Frontal cortex (tissue), 4 donors: Measurements from ENCODE around the gene PHACTR3. TPM values are rescaled to one million over a fixed set of nuclear protein-coding genes. Genes with fewer than 3 reads are reported as not detected.

Experiments used
- DNase-seq, 2 donors: peaks; one replicate each; pipeline ENCODE4 v3.0.0; 2012; ENCODE audit warnings: low spot score in 2 of 2
- FAIRE-seq: peaks from 2 replicates; lab custom pipeline; 2012; peaks lifted over from hg19 to GRCh38; lab: Jason Lieb, UNC
- total RNA-seq: library from RNA; depleted of rRNA; stranded (reverse); fragments of >200 nt; gene quantifications from one replicate; pipeline ENCODE4 v1.2.3, GENCODE V29; 2014
- donor health status: control.
- donor health status: control.
- donor health status: control.

Gene PHACTR3
- total RNA-seq, 1 donor from 2014 or later, result 40.8 TPM

- no peak for FAIRE-seq
- no peak for DNase-seq
These were observed 31.8 kb upstream of the PHACTR3 start for GRCh38 chr20:59572515-59572914.

DNA sequence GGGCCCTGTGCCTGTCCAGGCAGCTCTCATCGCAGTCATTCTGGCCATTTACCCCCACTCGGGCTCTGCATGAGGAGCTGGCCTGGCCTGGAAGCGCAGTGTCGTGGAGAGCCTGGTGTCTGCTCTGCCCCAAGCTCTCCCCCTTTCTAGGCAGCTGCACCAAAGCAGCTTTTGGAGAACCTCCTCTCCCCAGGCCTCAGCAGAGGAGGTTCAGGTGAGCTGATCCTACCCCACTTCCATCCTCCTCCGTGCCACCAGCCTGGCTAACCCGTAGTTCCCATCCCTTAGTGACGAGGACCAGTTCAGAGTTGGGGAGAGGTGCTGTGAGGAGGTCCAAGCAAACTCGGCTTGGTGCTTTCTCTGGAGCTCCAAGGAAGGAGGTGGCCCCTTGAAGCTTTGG is 30.5 kb upstream of the PHACTR3 start:
- FAIRE-seq, result no peak
- no peak for DNase-seq

GRCh38 chr20:59574308-59574707 is 30.0 kb upstream of the PHACTR3 start:
- DNase-seq (no peak), FAIRE-seq (no peak)

DNA sequence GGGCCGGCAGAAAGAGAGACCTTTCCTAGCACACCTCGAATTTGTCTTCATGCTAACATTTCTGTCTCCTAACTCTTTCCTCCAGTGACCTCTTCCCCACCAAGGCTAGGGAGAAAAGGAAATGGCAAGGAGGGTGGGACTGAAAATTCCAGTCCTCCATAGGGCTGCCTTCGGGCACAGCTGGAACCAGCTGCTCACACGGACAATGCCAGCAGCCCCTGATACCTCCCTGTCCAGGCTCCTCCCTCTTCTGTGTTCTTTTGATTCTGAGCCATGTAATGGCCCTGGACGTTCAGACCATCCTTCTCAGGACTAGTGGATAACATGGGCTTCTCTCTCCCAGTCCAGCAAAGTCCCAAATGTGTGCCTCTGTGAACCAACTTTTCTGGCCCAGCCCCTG is 29.1 kb upstream of the PHACTR3 start:
- FAIRE-seq, result no peak
- DNase-seq, result no peak

DNA sequence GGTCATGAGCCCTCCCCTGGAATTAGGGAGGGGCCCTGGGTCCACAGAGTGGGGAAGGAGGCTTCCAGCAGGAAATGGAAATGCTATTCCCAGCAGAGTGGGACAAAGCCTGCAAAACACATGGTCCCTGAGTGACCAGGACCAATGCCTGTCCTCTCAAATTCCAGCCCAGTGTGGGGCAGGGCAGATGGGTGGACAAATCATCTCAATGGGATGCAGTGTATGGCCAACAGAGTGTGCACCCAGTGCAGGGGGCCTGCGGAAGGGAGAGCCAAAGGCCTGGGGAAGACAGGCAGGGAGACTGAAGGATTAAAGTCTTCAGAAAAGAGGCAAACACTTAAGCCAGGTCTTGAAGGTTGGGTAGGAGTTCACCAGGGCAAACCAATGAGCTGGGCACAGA is 28.7 kb upstream of the PHACTR3 start:
- no peak for DNase-seq
- FAIRE-seq, result no peak

DNA sequence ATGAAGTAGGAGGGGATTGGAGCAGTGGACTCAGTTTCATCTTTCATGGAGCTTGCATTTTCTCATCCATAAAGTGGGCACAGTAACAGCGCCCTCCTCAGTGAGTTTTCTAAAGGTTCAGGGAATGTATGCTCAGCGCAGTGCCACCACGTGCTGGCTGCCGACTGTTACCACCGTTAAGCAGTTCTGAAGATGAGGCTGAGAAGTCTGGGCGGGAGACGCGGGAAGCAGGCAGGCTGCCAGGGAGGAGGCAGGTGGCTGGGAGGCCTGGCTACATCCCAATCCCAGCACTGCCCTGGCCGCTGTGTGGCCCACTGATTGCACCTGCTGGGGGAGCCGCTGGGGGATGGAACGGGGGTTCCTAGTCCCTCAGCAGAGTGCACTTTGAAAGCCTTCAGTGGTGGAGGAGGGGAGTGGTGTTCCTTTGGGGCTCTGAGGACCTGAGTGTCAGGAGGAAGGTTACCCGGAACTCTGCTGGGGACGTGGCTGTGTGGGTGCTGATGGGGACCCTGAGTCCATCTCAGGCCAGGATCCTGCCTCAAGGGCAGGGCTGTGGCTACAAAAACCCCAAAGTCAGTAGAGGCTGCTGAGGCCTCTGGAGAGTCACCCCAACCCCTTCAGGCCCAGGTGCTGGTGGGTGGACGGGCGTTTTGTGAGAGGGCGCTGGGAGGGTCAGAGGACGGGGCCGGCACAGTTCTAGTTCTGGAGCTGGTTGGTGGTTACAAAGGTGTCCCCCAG is 28.0 kb upstream of the PHACTR3 start:
- DNase-seq (peak in 1 of 2 donors; percentile 45), FAIRE-seq (no peak)

DNA sequence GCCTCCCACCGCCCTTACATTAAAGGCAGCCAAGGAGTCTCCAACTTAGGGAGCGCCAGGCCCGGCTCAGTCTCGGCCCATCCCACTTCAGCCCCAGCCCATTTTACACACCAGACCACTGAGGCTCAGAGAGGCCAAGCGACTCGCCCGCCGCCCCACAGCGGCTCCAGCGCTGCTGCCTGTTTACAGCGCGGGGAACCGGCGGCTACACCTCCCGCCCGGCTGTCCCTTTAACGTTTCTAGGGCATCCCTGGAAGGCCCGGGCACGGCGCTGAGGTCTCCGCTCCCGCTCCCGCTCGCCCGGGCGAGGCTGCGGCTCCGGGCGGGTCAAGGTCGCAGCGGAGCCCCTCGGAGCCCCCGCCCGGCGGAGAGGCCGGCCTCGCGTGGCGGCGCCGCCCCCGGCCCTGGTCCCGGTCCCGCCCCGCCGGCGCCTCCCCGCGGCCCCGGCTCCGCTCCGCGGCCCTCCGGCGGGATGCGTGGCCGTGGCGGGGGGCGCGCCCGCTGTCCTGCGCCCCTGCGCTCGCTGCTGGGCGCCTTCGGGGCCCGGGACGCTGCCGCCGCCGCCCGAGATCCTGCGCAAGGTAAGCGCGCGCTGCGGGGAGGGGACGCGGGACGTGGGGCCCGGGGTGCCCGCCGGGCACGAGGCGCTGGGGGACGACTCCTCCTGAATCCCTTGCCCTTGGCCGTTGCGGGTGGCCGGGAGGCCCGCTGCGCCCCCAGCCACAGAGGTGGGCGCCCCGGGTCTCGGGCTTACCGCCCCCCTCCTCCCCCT is 27.1 kb upstream of the PHACTR3 start:
- FAIRE-seq (no peak), DNase-seq (peak in 1 of 2 donors; percentile 65)

DNA sequence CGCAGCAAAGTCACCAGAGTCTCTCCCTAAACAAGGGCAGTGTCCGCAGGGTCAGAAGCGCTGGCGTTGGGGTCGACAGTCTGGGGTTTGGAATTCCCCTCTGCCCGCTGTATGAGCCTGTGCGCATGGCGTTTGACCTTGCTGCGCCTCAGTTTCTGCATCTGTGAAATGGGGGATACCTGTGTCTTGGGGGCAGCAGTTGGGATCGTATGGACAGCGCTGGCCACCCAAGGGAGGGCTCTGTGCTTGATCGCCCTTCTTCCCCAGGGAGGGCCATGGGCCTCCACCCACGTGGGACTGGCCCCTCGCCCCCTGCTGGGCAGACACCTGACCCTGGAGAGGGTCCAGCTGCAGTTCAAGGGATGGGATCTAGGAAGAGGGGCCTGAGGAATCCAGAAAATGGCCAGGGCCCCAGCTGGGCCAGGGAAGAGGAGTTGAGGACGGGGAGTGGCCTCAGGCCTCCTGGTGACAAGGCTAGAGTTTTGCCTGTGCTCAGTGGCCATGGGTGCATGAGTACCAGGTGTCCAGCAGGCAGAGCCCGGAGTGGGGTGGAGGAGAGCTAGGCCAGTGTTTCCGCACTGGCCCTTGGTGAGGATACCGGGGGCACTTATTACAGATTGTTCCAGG is 26.4 kb upstream of the PHACTR3 start:
- no peak for FAIRE-seq
- DNase-seq, result no peak

DNA sequence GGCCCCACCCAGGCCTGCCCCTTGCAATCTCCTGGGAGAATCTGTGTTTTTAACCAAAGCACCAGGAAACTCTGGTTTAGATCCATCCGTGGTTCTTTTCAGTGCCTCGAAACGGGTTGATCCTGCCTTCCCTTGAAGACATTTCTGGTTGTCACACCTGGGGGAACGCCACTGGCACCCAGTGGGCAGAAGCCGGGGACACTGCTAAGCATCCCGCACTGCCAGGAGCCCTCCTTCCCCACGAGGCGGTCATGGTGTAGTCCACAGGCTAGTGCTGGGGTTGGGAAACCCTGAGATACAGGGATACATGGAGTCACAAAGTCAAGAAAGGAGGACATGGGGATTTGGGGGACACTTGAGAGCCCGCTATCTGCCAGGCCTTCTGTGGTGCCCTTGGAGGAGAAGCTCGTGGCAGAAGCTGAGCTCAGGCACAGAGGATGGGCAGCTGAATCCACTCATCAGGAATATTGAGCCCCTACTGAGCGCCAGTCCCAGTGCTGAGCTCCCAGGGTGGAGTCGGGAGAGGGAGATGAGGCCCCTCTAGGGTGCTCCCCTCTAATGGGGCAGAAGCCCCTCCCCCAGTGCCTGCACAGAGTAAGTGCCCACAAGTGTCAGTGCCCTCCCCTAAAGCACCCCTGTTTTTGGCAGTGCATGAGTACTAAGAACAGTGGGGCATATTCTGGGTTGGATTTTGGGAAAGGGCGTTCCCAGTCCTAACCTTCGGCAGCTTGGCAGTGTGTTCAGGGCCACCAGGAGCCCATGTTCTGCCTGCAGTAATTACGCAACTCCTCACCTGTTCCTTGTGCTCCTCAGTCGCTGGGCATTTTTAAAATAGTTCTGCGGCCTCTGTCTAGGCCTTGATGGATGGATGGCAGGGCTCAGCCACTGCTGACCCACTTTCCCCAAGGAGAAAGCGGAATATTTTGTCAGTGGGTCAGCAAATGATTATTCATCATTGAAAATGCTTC is 25.6 kb upstream of the PHACTR3 start:
- DNase-seq (no peak), FAIRE-seq (no peak)

- FAIRE-seq (no peak), DNase-seq (no peak)
These were observed 24.8 kb upstream of the PHACTR3 start for GRCh38 chr20:59579404-59580145.

DNA sequence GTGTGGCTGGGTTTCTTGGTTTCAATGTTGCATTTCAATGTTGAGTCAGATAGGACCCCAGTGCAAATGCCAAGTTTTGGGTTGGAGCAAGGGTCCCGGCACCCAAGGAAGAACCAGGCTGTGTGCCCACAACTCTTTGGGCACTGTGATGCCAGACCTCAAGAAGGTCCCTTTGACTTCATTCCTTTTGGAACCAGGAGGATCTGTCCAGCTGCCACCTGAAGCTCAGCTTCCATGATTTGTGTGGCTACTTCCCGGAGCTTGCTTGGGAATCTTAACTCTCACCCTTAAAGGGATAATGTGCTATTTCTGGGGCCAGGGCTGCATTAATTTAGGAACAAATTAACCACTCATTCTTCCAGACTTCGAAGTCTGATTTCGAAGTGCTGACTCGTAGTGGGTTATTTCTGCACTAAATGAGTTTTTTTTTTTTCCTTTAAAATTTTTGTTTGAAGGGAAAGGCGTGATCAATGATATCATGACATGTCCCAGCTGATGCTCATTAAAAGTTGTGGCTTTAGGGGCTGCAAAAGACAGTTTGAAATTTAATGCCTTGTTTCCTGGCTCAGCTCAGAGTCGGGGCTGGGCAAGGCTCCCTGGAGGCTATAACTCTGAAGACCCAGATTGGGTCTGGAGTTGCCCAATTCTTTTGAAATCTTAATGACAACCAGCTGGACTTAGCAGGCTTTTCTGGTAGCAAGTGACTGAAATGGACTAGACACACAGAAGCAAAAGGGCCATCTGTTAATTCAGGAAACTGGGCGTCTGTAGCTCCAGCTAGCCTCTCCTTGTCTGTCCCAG is 24.0 kb upstream of the PHACTR3 start:
- no peak for DNase-seq
- no peak for FAIRE-seq

GRCh38 chr20:59580991-59581401 is 23.3 kb upstream of the PHACTR3 start:
- FAIRE-seq, result no peak
- no peak for DNase-seq

DNA sequence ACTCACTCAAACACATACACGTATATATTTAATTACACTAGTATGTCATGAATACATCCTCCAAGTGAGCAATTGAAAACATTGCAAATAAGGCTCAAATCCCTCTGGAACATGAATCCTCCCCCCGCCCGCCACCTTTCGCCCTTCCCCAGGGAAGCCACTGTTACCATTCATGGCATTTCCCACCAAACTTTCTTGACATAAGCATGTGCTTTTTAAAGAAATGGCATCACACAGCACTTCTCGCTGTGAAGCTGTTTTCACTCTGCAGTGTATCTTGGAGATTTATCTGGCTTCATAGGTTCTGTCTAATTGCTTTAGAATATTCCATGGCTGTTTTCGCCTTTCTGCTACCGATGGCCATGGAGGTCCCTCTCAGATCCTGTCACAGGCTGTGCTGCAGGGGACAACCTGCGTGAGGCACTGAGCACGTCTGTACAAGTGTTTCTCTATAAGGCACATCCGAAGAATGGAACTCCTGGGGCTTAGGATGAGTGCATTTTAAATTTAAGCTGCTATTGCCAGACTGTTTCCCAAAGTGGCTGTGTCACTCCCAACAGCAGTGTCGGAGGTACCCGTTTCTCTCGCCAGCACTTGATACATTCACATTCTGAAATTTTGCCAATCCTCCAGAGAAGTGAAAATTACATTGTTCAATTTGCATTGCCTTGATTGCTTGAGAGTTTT is 22.2 kb upstream of the PHACTR3 start:
- DNase-seq, result no peak
- no peak for FAIRE-seq

- DNase-seq (peak in 1 of 2 donors; percentile 69), FAIRE-seq (no peak)
These were observed 20.7 kb upstream of the PHACTR3 start for GRCh38 chr20:59583428-59584277.

GRCh38 chr20:59584278-59584925 is 19.9 kb upstream of the PHACTR3 start:
- no peak for FAIRE-seq
- no peak for DNase-seq

DNA sequence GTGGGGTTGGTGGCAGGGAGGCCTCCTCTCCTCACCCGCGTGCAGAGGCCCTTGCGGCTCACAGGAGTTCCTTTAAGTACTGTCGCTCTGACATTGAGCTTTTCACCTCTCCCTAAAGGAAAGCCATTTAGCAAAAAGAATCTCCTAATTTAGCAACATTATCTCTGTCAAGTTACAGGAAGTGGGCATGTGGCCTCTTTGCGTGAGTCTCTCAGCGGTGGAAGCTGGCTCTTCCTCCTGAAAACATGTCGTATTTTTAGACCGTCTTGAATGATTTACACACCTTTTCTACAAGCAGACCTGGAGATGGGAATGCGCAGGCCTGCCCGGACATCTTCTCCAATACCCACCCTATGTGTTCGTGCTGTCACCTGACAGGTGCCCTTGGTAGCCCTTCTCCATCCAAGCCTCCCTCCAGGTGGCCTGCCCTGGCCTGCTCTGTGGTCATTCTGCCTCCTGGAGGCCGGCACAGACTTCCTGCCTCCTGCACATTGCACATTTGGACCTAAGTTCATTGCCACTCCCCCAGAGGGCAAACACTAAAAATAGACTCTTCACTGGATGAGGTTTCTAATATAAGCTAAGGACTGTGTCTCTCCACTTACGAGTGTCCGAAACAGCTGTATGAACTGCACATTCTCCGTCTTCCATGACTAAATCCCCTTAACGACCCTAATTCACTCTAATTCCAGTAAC is 18.5 kb upstream of the PHACTR3 start:
- DNase-seq (no peak), FAIRE-seq (no peak)
